Neural cell (in vitro differentiated cells): Measurements from ENCODE around the gene NME8. TPM values are rescaled to one million over a fixed set of nuclear protein-coding genes. Genes with fewer than 3 reads are reported as not detected.

ENCODE experiments used
- H2AFZ ChIP-seq: fragments of 200-600, 300-800 bp; sonication (generic), shearing (Covaris generic); 2 replicates; pipeline ENCODE4 v1.6.0; 2014; ENCODE audit warnings: low read depth, mild to moderate bottlenecking, antibody characterized with exemption, low read length, moderate library complexity
- H3F3A ChIP-seq: fragments of 200-600 bp; shearing (Covaris generic); 2 replicates; pipeline ENCODE4 v1.6.1; 2016; ENCODE audit warnings: mild to moderate bottlenecking, moderate library complexity, mixed read lengths, antibody characterized with exemption, low read length; ENCODE audit not compliant: insufficient read depth, poor library complexity, severe bottlenecking
- H3K27ac ChIP-seq: fragments of 200-600, 300-800 bp; sonication (generic), shearing (Covaris generic); 2 replicates; pipeline ENCODE4 v1.5.1; 2014; ENCODE audit warnings: mild to moderate bottlenecking, low read length, moderate library complexity
- H3K27me3 ChIP-seq: fragments of 300-800, 200-600 bp; sonication (generic), shearing (Covaris generic); 2 replicates; pipeline ENCODE4 v1.6.0; 2014; ENCODE audit warnings: mild to moderate bottlenecking, low read depth, low read length, moderate library complexity; ENCODE audit not compliant: insufficient read depth
- H3K36me3 ChIP-seq: fragments of 300-800, 200-600 bp; sonication (generic), shearing (Covaris generic); 2 replicates; pipeline ENCODE4 v1.5.1; 2014; ENCODE audit warnings: mild to moderate bottlenecking, antibody characterized with exemption, low read length, moderate library complexity; ENCODE audit not compliant: insufficient read depth
- H3K4me2 ChIP-seq: fragments of 300-800, 200-600 bp; sonication (generic), shearing (Covaris generic); 2 replicates; pipeline ENCODE4 v1.6.0; 2014; ENCODE audit warnings: mild to moderate bottlenecking, low read length
- H3K4me3 ChIP-seq: fragments of 300-800, 200-600 bp; sonication (generic), shearing (Covaris generic); 2 replicates; pipeline ENCODE4 v1.5.1; 2014; ENCODE audit warnings: mild to moderate bottlenecking, low read length, moderate library complexity
- H3K79me2 ChIP-seq: fragments of 200-600 bp; shearing (Covaris generic); replicated peaks from 2 replicates; pipeline ENCODE4 v1.6.0; 2014; ENCODE audit warnings: mild to moderate bottlenecking, low read length, moderate library complexity; ENCODE audit not compliant: insufficient read depth
- H3K9ac ChIP-seq: fragments of 300-800, 200-600 bp; sonication (generic), shearing (Covaris generic); 2 replicates; pipeline ENCODE4 v1.6.1; 2016; ENCODE audit warnings: mild to moderate bottlenecking, low read length, mixed read lengths
- H3K9me2 ChIP-seq: fragments of 200-600 bp; shearing (Covaris generic); 2 replicates; pipeline ENCODE4 v1.6.1; 2016; ENCODE audit warnings: mild to moderate bottlenecking, low read length, mixed read lengths; ENCODE audit not compliant: insufficient read depth
- H3K9me3 ChIP-seq: fragments of 200-600, 300-800 bp; sonication (generic), shearing (Covaris generic); 2 replicates; pipeline ENCODE4 v1.6.1; 2016; ENCODE audit warnings: mild to moderate bottlenecking, mixed run types, low read length, moderate library complexity, mixed read lengths
- H4K20me1 ChIP-seq: fragments of 200-600 bp; shearing (Covaris generic); 2 replicates; pipeline ENCODE4 v1.6.1; 2016; ENCODE audit warnings: mild to moderate bottlenecking, mixed run types; ENCODE audit not compliant: insufficient read depth
- EP300 ChIP-seq: fragments of 450-650 bp; conservative IDR thresholded peaks from 2 replicates; pipeline ENCODE4 v1.6.1; 2014; ENCODE audit warnings: antibody characterized with exemption, mild to moderate bottlenecking, moderate library complexity; ENCODE audit not compliant: poor library complexity, severe bottlenecking
- EZH2 ChIP-seq: fragments of 200-600, 300-800 bp; shearing (Covaris generic), sonication (generic); IDR thresholded peaks from 2 replicates; pipeline ENCODE4 v1.6.1; 2014; ENCODE audit warnings: antibody characterized with exemption, low read length, borderline replicate concordance, mild to moderate bottlenecking; ENCODE audit not compliant: insufficient read depth, poor library complexity, severe bottlenecking
- MXI1 ChIP-seq: fragments of 450-650 bp; conservative IDR thresholded peaks from 2 replicates; pipeline ENCODE4 v1.6.1; 2014; ENCODE audit warnings: antibody characterized with exemption, mild to moderate bottlenecking; ENCODE audit not compliant: poor library complexity, severe bottlenecking
- POLR2AphosphoS5 ChIP-seq: IDR thresholded peaks from 2 replicates; pipeline ENCODE4 v1.6.1; 2012
- RAD21 ChIP-seq: fragments of 450-650 bp; conservative IDR thresholded peaks from 2 replicates; pipeline ENCODE4 v1.6.1; 2014; ENCODE audit warnings: antibody characterized with exemption, mild to moderate bottlenecking, moderate library complexity
- SMC3 ChIP-seq: fragments of 450-650 bp; conservative IDR thresholded peaks from 2 replicates; pipeline ENCODE4 v1.6.1; 2014; ENCODE audit warnings: antibody characterized with exemption, mild to moderate bottlenecking, moderate library complexity; ENCODE audit not compliant: poor library complexity
- TAF1 ChIP-seq: IDR thresholded peaks from 2 replicates; pipeline ENCODE4 v1.6.1; 2012; ENCODE audit warnings: low read depth
- polyA plus RNA-seq: library from polyadenylated mRNA; depleted of rRNA; stranded (reverse); fragments of >200 nt; gene quantifications from 2 replicates; pipeline ENCODE4 v1.2.3, GENCODE V29; 2014
- TF ChIP-seq, protein P1 (sequence below): fragments of 450-650 bp; IDR thresholded peaks from 2 replicates; pipeline ENCODE4 v1.5.1; 2014; ENCODE audit warnings: antibody characterized with exemption, mild to moderate bottlenecking, moderate library complexity; ENCODE audit not compliant: poor library complexity, severe bottlenecking
- TF ChIP-seq, protein P2 (sequence below): IDR thresholded peaks from 2 replicates; pipeline ENCODE4 v1.6.1; 2012; ENCODE audit warnings: borderline replicate concordance

The NME8 gene
- polyA plus RNA-seq, 1 donor from 2014 or later: not detected

DNA sequence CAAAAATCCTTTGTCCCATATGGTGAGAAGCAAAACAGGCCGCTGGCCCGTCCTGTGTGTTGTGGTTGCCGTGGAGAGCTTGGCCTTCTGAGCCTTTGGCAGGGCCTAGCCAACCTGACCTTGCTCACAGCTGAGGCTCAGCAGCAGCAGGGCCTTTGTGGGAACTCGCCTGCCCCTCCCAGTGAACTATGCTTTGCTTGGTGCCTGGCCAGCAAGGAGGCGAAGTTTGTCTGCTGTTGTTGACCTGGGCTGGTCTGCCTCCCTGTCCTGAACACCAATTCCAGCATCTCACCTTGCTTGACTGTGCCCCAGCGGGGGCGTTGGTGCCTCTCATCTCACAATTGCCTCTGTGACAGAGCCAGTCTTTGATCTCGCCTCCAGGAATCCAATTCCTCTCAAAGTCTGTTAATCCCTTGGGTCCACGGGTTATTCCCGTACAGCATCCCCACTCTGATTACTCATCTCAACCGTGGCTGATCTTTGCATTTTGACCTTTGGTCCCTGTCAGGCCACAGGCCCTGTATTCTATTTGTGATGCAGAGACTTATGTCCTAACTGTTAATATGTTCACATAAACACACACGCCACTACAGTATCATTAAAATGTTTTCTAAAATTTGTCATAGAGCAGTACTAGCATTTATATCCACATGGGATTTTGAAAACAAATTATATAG, 94.7 kb downstream of the NME8 start:
- no peak overlapping the region for H3K4me3 ChIP-seq
- no peak overlapping the region for H3K27ac ChIP-seq
- H3K27me3 ChIP-seq: no peaks in the 10 kb centered on the region
- H3K9ac ChIP-seq: no peak overlapping the region
- H3K79me2 ChIP-seq: no peaks in the 10 kb centered on the region
- no peaks in the 10 kb centered on the region for H4K20me1 ChIP-seq
- no peak overlapping the region for H2AFZ ChIP-seq
- no peaks in the 10 kb centered on the region for H3K9me3 ChIP-seq
- H3K36me3 ChIP-seq: no peaks in the 10 kb centered on the region
- no peaks in the 10 kb centered on the region for H3K9me2 ChIP-seq
- no peak overlapping the region for H3K4me2 ChIP-seq
- H3F3A ChIP-seq: no peaks in the 10 kb centered on the region
- TF ChIP-seq SMC3: no peak
- TF ChIP-seq, protein P1, sequence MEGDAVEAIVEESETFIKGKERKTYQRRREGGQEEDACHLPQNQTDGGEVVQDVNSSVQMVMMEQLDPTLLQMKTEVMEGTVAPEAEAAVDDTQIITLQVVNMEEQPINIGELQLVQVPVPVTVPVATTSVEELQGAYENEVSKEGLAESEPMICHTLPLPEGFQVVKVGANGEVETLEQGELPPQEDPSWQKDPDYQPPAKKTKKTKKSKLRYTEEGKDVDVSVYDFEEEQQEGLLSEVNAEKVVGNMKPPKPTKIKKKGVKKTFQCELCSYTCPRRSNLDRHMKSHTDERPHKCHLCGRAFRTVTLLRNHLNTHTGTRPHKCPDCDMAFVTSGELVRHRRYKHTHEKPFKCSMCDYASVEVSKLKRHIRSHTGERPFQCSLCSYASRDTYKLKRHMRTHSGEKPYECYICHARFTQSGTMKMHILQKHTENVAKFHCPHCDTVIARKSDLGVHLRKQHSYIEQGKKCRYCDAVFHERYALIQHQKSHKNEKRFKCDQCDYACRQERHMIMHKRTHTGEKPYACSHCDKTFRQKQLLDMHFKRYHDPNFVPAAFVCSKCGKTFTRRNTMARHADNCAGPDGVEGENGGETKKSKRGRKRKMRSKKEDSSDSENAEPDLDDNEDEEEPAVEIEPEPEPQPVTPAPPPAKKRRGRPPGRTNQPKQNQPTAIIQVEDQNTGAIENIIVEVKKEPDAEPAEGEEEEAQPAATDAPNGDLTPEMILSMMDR: no peak
- TF ChIP-seq MXI1: no peak
- no peak for TF ChIP-seq EP300
- TF ChIP-seq RAD21: no peak
- TF ChIP-seq EZH2: no peak
- TF ChIP-seq POLR2AphosphoS5: no peak
- TF ChIP-seq, protein P2, sequence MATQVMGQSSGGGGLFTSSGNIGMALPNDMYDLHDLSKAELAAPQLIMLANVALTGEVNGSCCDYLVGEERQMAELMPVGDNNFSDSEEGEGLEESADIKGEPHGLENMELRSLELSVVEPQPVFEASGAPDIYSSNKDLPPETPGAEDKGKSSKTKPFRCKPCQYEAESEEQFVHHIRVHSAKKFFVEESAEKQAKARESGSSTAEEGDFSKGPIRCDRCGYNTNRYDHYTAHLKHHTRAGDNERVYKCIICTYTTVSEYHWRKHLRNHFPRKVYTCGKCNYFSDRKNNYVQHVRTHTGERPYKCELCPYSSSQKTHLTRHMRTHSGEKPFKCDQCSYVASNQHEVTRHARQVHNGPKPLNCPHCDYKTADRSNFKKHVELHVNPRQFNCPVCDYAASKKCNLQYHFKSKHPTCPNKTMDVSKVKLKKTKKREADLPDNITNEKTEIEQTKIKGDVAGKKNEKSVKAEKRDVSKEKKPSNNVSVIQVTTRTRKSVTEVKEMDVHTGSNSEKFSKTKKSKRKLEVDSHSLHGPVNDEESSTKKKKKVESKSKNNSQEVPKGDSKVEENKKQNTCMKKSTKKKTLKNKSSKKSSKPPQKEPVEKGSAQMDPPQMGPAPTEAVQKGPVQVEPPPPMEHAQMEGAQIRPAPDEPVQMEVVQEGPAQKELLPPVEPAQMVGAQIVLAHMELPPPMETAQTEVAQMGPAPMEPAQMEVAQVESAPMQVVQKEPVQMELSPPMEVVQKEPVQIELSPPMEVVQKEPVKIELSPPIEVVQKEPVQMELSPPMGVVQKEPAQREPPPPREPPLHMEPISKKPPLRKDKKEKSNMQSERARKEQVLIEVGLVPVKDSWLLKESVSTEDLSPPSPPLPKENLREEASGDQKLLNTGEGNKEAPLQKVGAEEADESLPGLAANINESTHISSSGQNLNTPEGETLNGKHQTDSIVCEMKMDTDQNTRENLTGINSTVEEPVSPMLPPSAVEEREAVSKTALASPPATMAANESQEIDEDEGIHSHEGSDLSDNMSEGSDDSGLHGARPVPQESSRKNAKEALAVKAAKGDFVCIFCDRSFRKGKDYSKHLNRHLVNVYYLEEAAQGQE: no peak
- no peak for TF ChIP-seq TAF1

DNA sequence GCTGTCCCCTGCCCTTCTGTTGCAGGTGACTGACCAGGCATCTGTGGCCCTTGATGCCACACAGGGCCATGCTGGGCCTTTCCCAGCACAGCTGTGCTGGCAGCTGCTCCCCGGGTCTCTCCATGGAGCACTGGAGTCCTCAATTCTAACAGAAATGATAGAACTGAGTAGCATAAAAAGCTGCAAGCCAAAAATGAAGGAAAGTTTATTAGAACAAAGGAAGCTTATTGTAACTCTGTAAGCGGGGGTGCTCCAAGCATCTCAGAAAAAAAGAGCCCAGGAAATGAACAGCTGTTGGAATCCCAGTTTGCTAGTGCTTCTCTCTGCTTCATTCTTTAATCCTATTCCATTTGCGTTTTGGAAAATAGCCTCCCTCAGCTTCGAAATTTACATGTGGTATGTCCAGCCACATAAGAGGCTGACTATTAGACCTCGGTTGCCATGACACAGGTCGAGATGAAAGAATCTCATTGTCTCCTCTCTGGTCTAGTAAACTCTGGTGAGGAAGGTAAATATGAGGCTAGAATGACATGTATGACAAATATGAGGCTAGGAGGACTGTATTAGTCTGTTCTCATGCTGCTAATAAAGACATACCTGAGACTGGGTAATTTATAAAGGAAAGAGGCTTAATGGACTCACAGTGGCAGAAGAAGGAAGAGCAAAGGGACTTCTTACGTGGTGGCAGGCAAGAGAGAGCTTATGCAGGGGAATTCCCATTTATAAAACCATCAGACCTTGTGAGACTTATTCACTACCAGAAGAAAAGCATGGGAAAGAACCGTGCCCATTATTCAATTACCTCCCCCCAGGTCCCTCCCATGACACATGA, 95.7 kb downstream of the NME8 start:
- H3K36me3 ChIP-seq: no peaks in the 10 kb centered on the region
- H3K79me2 ChIP-seq: no peaks in the 10 kb centered on the region
- no peaks in the 10 kb centered on the region for H3K9me3 ChIP-seq
- no peaks in the 10 kb centered on the region for H4K20me1 ChIP-seq
- no peak overlapping the region for H3K27ac ChIP-seq
- H3K27me3 ChIP-seq: no peaks in the 10 kb centered on the region
- no peak overlapping the region for H3K4me3 ChIP-seq
- H3K9ac ChIP-seq: no peak overlapping the region
- H2AFZ ChIP-seq: no peak overlapping the region
- H3K4me2 ChIP-seq: no peak overlapping the region
- H3K9me2 ChIP-seq: no peaks in the 10 kb centered on the region
- TF ChIP-seq RAD21 (no peak), EP300 (no peak), EZH2 (no peak), TAF1 (no peak), POLR2AphosphoS5 (no peak), SMC3 (no peak), MXI1 (no peak)
- TF ChIP-seq, protein P1: no peak
- TF ChIP-seq, protein P2: no peak
- no peaks in the 10 kb centered on the region for H3F3A ChIP-seq
